Neural progenitor cell (in vitro differentiated cells): ENCODE results near the gene MINDY4.

Experiments used
- EZH2 ChIP-seq: fragments of 200-600 bp; sonication (generic); IDR thresholded peaks from 2 replicates; pipeline ENCODE4 v1.6.1; 2017; ENCODE audit warnings: antibody characterized with exemption, mild to moderate bottlenecking, moderate library complexity
- EZH2phosphoT487 ChIP-seq: fragments of 200-600 bp; sonication (generic); IDR thresholded peaks from 2 replicates; pipeline ENCODE4 v1.6.1; 2017; ENCODE audit warnings: antibody characterized with exemption
- TF ChIP-seq, protein P1 (sequence below): fragments of 200-600 bp; sonication (generic); IDR thresholded peaks from 2 replicates; pipeline ENCODE4 v1.5.1; 2017; ENCODE audit warnings: antibody characterized with exemption, mild to moderate bottlenecking

DNA sequence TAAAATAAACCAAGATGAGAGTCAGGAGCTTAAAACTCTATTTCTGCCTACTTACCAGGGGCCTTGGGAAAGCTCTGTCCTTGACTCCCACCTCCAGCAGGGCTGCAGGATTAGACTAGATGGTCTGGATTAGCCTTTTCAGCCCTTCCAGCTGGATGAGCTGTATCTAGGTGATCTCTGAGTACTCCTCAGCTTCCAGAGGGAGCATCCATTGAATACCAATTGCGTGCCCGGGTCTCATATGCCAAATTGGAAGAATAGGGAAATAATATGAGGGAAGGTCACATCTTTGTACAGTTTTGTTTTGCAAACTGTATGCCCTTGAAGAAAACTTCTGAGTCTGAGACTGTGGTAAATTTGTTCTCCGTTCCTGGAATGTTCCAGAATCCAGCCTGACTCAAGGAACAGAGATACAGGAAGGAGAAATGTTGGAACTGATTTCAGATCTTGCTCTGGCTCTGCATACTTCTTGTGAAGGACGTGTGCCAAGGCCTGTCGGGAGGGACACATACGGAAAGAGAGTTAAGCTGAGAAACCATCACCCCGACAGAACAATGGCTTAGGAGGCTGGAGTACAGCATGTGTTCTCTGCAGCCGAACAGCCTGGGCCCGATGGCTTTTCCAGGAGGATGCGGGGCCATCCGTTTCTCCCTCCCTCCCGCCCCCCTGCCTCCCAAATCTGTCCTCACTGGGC, 44.9 kb downstream of the MINDY4 start:
- no peak for TF ChIP-seq EZH2
- TF ChIP-seq, protein P1, sequence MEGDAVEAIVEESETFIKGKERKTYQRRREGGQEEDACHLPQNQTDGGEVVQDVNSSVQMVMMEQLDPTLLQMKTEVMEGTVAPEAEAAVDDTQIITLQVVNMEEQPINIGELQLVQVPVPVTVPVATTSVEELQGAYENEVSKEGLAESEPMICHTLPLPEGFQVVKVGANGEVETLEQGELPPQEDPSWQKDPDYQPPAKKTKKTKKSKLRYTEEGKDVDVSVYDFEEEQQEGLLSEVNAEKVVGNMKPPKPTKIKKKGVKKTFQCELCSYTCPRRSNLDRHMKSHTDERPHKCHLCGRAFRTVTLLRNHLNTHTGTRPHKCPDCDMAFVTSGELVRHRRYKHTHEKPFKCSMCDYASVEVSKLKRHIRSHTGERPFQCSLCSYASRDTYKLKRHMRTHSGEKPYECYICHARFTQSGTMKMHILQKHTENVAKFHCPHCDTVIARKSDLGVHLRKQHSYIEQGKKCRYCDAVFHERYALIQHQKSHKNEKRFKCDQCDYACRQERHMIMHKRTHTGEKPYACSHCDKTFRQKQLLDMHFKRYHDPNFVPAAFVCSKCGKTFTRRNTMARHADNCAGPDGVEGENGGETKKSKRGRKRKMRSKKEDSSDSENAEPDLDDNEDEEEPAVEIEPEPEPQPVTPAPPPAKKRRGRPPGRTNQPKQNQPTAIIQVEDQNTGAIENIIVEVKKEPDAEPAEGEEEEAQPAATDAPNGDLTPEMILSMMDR: no peak
- no peak for TF ChIP-seq EZH2phosphoT487
